Karpas-422 (cell line): Measurements from ENCODE around the gene ACIN1. TPM values are rescaled to one million over a fixed set of nuclear protein-coding genes. Genes with fewer than 3 reads are reported as not detected.

Experiments
- DNase-seq: peaks from one replicate; pipeline ENCODE4 v3.0.0-alpha.2; 2015
- H2AFZ ChIP-seq: fragments of 200-600 bp; sonication (generic); 2 replicates; pipeline ENCODE4 v1.6.1; 2014; ENCODE audit warnings: antibody characterized with exemption, low read length, mixed read lengths
- H3K27ac ChIP-seq: fragments of 200-600 bp; sonication (generic); 2 replicates; pipeline ENCODE4 v1.5.1; 2014; ENCODE audit warnings: mild to moderate bottlenecking, low read length, moderate library complexity
- H3K27me3 ChIP-seq: fragments of 200-600 bp; sonication (generic); 2 replicates; pipeline ENCODE4 v1.6.1; 2014; ENCODE audit warnings: low read length, mixed read lengths
- H3K36me3 ChIP-seq: fragments of 200-600 bp; sonication (generic); 2 replicates; pipeline ENCODE4 v1.6.1; 2014; ENCODE audit warnings: low read length, mixed read lengths; ENCODE audit not compliant: insufficient read depth
- H3K4me1 ChIP-seq: fragments of 200-600 bp; sonication (generic); 2 replicates; pipeline ENCODE4 v1.6.1; 2014; ENCODE audit warnings: mild to moderate bottlenecking, low read length, mixed read lengths
- H3K4me2 ChIP-seq: fragments of 200-600 bp; sonication (generic); 2 replicates; pipeline ENCODE4 v1.6.1; 2014; ENCODE audit warnings: low read length, low read depth, mild to moderate bottlenecking; ENCODE audit not compliant: poor library complexity, severe bottlenecking
- H3K4me3 ChIP-seq: fragments of 200-600 bp; sonication (generic); 2 replicates; pipeline ENCODE4 v1.5.1; 2014; ENCODE audit warnings: mild to moderate bottlenecking, antibody characterized with exemption, low read length, mixed read lengths
- H3K79me2 ChIP-seq: fragments of 200-600 bp; sonication (generic); 2 replicates; pipeline ENCODE4 v1.6.1; 2014; ENCODE audit warnings: mild to moderate bottlenecking, low read length, mixed read lengths
- H3K9ac ChIP-seq: fragments of 200-600 bp; sonication (generic); 2 replicates; pipeline ENCODE4 v1.6.0; 2014; ENCODE audit warnings: low read length
- H3K9me2 ChIP-seq: fragments of 200-600 bp; sonication (generic), shearing (Covaris generic); replicated peaks from 2 replicates; pipeline ENCODE4 v1.6.0; 2014; ENCODE audit warnings: mild to moderate bottlenecking, low read length, moderate library complexity; ENCODE audit not compliant: insufficient read depth
- H3K9me3 ChIP-seq: fragments of 300-700, 200-600 bp; sonication (generic); 2 replicates; pipeline ENCODE4 v1.6.1; 2014; ENCODE audit warnings: low read length, mixed read lengths
- H4K20me1 ChIP-seq: fragments of 200-600 bp; sonication (generic); 2 replicates; pipeline ENCODE4 v1.6.1; 2014; ENCODE audit warnings: mild to moderate bottlenecking, antibody characterized with exemption, low read length, low read depth; ENCODE audit not compliant: insufficient read depth
- total RNA-seq: library from RNA; depleted of rRNA; stranded (reverse); fragments of >200 nt; shearing (Covaris generic); gene quantifications from 2 replicates; pipeline ENCODE4 v1.2.3, GENCODE V29; 2014; ENCODE audit warnings: low replicate concordance

ACIN1 gene
- total RNA-seq, 1 experiment from 2014 or later, result 125 TPM

- no peak within 1 kb of the TSS for H3K4me2 ChIP-seq
- DNase-seq, result no peak
- H4K20me1 ChIP-seq, result peaks cover 5% of the 10 kb centered on the region; the same call in 1 of the 2 replicates
- no peaks in the 10 kb centered on the region for H3K36me3 ChIP-seq
- H3K9me3 ChIP-seq, result no peaks in the 10 kb centered on the region
- H3K79me2 ChIP-seq, result no peaks in the 10 kb centered on the region
- no peaks in the 10 kb centered on the region for H3K27me3 ChIP-seq
- H3K4me3 ChIP-seq, result no peak within 1 kb of the TSS
- H3K4me1 ChIP-seq, result no peaks in the 10 kb centered on the region
- no peaks in the 10 kb centered on the region for H3K9me2 ChIP-seq
- H3K9ac ChIP-seq, result no peak within 1 kb of the TSS
- no peak within 1 kb of the TSS for H2AFZ ChIP-seq
- no peak within 1 kb of the TSS for H3K27ac ChIP-seq
Measured at GRCh38 chr14:23104591-23105347, 9.8 kb upstream of the ACIN1 start, which contains the start of gene CIROP. Gene CIROP (minus strand): TSS chr14:23104989. CDS start chr14:23104920, 69 bp downstream.

GRCh38 chr14:23104070-23104590 is 9.2 kb upstream of the ACIN1 start:
- Histone ChIP-seq H3K79me2 (no peaks in the 10 kb centered on the region), H3K9me3 (no peaks in the 10 kb centered on the region), H2AFZ (no peak overlapping the region), H3K4me2 (no peak overlapping the region), H3K27ac (no peak overlapping the region), H3K36me3 (no peaks in the 10 kb centered on the region), H3K9me2 (no peaks in the 10 kb centered on the region), H3K27me3 (no peaks in the 10 kb centered on the region), H4K20me1 (peaks cover 7% of the 10 kb centered on the region; the same call in 1 of the 2 replicates), H3K4me1 (no peaks in the 10 kb centered on the region), H3K4me3 (no peak overlapping the region), H3K9ac (no peak overlapping the region)
- DNase-seq, result no peak

DNA sequence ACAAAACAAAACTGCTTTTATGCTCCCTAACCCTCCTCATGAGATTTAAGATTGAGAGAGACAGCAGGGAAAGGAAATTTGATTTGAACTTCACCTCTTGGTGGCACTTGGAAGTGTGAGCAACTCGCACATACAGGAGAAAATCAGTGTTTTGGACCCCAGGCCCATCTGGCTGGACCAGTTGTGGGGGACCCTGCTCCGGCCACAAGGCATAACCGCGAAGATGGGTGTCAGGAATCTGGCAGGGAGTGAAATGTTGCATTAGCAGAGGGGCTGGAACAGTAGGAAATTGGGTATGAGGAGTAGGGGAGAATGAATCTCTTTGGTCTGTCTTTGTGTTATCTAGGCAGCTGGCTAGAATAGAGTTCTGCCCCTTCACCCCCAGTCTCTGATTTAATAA is 8.6 kb upstream of the ACIN1 start:
- Histone ChIP-seq H3K4me3 (no peak overlapping the region), H3K4me1 (no peaks in the 10 kb centered on the region), H3K36me3 (no peaks in the 10 kb centered on the region), H3K27me3 (no peaks in the 10 kb centered on the region), H3K9me3 (no peaks in the 10 kb centered on the region), H4K20me1 (peaks cover 12% of the 10 kb centered on the region; the same call in 1 of the 2 replicates), H2AFZ (no peak overlapping the region), H3K27ac (no peak overlapping the region), H3K79me2 (no peaks in the 10 kb centered on the region), H3K9me2 (no peaks in the 10 kb centered on the region), H3K4me2 (no peak overlapping the region), H3K9ac (no peak overlapping the region)
- no peak for DNase-seq

DNA sequence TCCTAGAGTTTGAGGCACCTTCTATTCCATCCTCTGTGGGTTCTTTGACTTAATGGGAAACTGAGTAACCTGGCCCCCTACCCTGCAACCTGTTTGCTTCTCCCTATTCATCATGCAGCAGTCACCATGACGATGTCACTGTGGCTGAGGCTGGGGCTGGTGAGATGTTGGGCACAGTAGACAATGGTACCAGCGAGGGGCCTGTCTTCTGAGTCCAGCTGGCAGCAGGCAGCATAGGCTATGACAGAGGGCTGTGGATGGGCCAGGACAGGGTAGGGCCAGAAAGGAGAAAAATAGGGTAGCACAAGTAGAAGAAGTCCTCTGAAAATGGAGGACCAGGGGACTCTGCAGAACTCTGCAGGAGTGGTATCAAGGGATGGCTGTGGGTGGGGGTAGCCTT is 7.9 kb upstream of the ACIN1 start:
- Histone ChIP-seq H3K27ac (no peak overlapping the region), H3K9me2 (no peaks in the 10 kb centered on the region), H3K4me1 (no peaks in the 10 kb centered on the region), H3K27me3 (no peaks in the 10 kb centered on the region), H3K79me2 (peaks cover 4% of the 10 kb centered on the region), H3K36me3 (peaks cover 8% of the 10 kb centered on the region), H3K9ac (no peak overlapping the region), H4K20me1 (peaks cover 19% of the 10 kb centered on the region; the same call in 1 of the 2 replicates), H2AFZ (no peak overlapping the region), H3K9me3 (no peaks in the 10 kb centered on the region), H3K4me3 (no peak overlapping the region), H3K4me2 (no peak overlapping the region)
- DNase-seq, result no peak

- H3K27me3 ChIP-seq, result no peaks in the 10 kb centered on the region
- H3K36me3 ChIP-seq, result peaks cover 13% of the 10 kb centered on the region
- DNase-seq, result no peak
- H3K9me2 ChIP-seq, result no peaks in the 10 kb centered on the region
- peaks cover 26% of the 10 kb centered on the region for H4K20me1 ChIP-seq
- peaks cover under 1% of the 10 kb centered on the region for H3K4me1 ChIP-seq
- H3K9ac ChIP-seq, result no peak overlapping the region
- no peak overlapping the region for H3K4me2 ChIP-seq
- peaks cover 11% of the 10 kb centered on the region for H3K79me2 ChIP-seq
- no peaks in the 10 kb centered on the region for H3K9me3 ChIP-seq
- H2AFZ ChIP-seq, result no peak overlapping the region
- no peak overlapping the region for H3K4me3 ChIP-seq
- no peak overlapping the region for H3K27ac ChIP-seq
Measured at GRCh38 chr14:23101986-23102625, 7.2 kb upstream of the ACIN1 start.

DNA sequence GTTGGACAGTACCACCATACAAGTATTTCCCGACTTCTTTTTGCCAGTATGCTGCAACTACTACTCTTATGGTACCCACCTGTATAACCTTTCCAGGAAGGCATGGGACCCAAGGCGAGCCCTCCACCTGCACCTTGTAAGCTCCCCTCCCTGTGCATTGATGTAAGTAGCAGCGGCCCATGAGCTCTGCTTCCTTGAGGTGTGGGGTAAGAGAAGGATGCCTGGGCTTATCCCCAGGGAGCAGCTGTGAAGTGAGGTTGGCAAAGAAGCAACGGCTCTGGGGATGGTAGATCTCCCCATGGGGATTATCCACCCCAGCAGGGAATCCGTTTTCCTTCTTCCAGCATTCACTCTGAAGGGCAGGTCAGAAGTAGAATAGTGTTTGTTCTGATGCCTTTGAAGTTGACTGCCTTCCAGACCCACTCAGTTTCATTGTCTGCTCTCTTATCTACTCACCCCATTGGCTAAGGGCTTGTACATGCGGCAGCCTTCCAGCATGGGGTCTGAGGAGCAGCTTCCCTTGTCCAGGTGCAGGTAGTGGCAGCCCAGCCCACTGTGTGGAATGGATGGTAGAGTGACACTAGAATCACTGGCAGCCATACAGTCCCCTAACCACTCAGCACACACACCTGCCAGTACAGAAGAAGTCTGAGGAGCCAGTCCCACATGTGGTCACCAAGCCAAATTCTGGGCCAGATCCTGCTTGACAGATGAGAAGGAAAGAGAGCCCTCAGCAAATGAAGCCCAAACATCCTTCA is 6.5 kb upstream of the ACIN1 start:
- Histone ChIP-seq H3K4me2 (no peak overlapping the region), H4K20me1 (peaks cover 32% of the 10 kb centered on the region), H3K79me2 (peaks cover 19% of the 10 kb centered on the region), H3K4me1 (peaks cover 8% of the 10 kb centered on the region), H3K4me3 (no peak overlapping the region), H2AFZ (no peak overlapping the region), H3K36me3 (peaks cover 17% of the 10 kb centered on the region), H3K27ac (no peak overlapping the region), H3K27me3 (no peaks in the 10 kb centered on the region), H3K9me3 (no peaks in the 10 kb centered on the region), H3K9ac (no peak overlapping the region), H3K9me2 (no peaks in the 10 kb centered on the region)
- no peak for DNase-seq

DNA sequence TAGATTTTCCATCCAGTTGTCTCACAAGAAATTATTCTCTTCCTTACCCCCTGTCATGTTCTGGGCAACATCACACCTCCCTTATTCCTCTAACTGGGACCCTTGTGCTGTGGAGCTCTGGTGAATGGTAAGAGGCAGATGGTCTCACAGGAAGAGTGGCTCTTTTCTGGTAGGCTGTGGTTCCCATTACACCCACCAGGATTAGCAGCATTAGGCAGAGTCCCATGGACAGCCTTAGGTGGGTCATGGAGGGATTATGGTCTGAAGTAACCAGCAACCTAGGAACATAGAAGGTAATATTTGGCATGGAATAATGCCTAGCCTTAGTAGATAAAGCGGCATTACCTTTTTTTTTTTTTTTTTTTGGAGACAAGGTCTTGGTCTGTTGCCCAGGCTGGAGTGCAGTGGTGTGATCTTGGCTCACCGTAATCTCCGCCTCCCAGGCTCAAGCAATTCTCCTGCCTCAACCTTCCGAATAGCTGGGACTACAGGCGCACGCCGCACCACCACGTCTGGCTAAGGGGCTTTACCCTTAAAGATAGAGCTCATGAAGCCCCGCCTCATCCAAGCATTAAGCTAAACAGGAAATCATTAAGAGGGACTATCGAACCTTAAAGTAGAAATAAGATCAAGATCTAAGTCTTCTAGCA is 4.4 kb upstream of the ACIN1 start:
- Histone ChIP-seq H3K4me2 (no peak overlapping the region), H3K9ac (no peak overlapping the region), H4K20me1 (peaks cover 33% of the 10 kb centered on the region), H3K4me3 (no peak overlapping the region), H3K9me2 (no peaks in the 10 kb centered on the region), H2AFZ (no peak overlapping the region), H3K9me3 (no peaks in the 10 kb centered on the region), H3K4me1 (peaks cover 9% of the 10 kb centered on the region), H3K79me2 (peaks cover 31% of the 10 kb centered on the region), H3K36me3 (peaks cover 17% of the 10 kb centered on the region), H3K27ac (no peak overlapping the region), H3K27me3 (no peaks in the 10 kb centered on the region)
- DNase-seq, result no peak
